HUES6 (cell line): ENCODE measurements around the gene VARS1.

Experiments
- H3K27ac ChIP-seq: 2 replicates; pipeline ENCODE4 v1.7.0; 2013; ENCODE audit warnings: low read depth, mild to moderate bottlenecking, low read length, inconsistent platforms
- H3K27me3 ChIP-seq: 2 replicates; pipeline ENCODE4 v1.6.1; 2013; ENCODE audit warnings: low read length; ENCODE audit not compliant: control insufficient read depth, insufficient read depth
- H3K36me3 ChIP-seq: 2 replicates; pipeline ENCODE4 v1.6.1; 2013; ENCODE audit warnings: low read length; ENCODE audit not compliant: control insufficient read depth, insufficient read depth
- H3K4me1 ChIP-seq: 2 replicates; pipeline ENCODE4 v1.6.1; 2013; ENCODE audit warnings: low read length; ENCODE audit not compliant: control insufficient read depth, insufficient read depth
- H3K4me3 ChIP-seq: 2 replicates; pipeline ENCODE4 v1.5.1; 2013; ENCODE audit warnings: low read depth, low read length
- H3K9ac ChIP-seq: one replicate; pipeline ENCODE4 v1.6.1; 2013; ENCODE audit warnings: mild to moderate bottlenecking, low read length
- H3K9me3 ChIP-seq: 2 replicates; pipeline ENCODE4 v1.6.1; 2013; ENCODE audit warnings: low read depth, low read length; ENCODE audit not compliant: control insufficient read depth, insufficient read depth

The VARS1 gene

DNA sequence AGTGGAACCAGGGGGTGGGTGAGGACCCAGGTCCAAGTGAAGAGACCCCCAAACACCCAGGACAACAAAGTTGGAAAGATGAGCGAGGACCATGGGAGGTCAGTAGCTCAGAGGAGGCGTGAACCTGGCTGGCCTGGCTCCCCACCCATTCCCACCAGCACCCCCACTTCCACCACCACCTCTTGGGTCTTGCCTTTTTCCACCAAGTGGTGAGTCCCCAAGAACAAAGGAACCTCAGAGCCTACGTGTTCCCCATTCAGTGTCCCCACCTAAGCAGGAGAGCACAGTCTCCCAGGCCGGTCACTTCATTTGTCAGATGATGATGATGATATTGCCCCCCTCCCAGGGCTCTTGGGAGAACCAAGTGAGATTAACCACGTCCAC is 17.9 kb downstream of the VARS1 start:
- Histone ChIP-seq H3K27me3 (no peaks in the 10 kb centered on the region), H3K9me3 (no peaks in the 10 kb centered on the region), H3K27ac (no peak overlapping the region), H3K4me3 (no peak overlapping the region), H3K9ac (no peak overlapping the region), H3K4me1 (peaks cover 6% of the 10 kb centered on the region; the same call in 1 of the 2 replicates), H3K36me3 (peaks cover 54% of the 10 kb centered on the region)

DNA sequence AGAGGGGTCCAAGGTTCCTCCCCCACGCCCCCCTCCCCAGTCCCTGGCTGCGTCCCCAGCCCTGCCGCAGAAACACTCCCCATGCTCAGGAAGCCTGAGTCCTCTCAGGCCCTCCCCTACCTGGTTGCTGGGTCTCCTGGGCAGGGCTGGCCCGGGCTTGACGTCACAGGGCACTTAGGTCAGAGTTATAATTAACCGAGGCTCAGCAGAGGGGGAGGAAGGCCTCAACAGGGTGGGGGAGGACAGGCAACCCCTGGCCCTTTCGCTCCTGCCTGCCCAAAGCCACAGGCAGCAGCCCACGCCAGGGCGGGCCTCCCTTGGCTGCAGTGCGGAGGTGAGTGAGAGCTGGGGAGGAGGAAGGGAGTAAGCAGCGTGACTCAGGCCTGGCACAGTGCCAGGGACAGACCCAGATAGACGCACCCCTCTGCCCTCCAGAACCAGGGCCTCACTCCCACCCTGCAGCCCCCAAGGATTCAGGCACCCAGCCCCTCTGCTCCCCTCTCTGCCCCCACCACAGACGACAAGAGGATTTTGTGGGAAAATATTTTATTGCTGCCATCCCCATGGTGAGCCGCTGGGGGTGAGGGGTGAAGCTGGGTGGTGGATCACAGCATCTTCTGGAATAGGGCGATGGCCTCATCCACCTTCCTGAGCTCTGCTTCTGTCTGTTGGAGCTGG is 18.4 kb downstream of the VARS1 start, which contains the start of gene VWA7:
Gene VWA7, minus strand, starts transcription at position 340 of the 678 bp plus-strand sequence. CDS start 549 bp downstream, outside the sequence.
- Histone ChIP-seq H3K27ac (no peak within 1 kb of the TSS; the same call in 1 of the 2 replicates), H3K9ac (peak within 1 kb of the TSS; percentile 2), H3K27me3 (no peaks in the 10 kb centered on the region), H3K4me1 (peaks cover 6% of the 10 kb centered on the region; the same call in 1 of the 2 replicates), H3K4me3 (no peak within 1 kb of the TSS), H3K9me3 (no peaks in the 10 kb centered on the region), H3K36me3 (peaks cover 49% of the 10 kb centered on the region)

DNA sequence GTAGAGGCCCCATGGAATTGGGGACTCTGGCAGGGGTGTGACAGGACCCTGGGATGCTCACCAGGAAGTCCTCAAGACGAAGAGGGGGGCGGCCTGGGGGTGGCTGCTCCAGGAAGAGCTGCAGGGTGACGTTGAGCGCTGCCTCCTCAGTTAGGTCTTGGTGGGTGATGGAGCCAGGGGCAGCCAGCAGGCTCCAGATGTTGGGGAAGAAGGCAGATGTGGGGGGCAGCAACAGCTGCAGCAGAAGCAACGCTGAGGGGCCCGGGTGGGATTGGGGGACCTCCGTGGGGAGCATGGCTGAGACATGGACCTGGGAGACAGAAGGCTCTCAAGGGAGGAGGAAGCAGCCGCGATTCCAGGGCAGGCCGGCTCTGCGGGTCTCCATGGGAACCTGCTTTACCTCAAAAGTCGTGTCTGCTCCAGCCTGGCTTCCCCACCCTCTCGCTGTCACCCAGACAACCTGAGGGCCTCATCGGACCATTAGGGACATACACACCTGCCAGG is 19.0 kb downstream of the VARS1 start:
- H3K27ac ChIP-seq = no peak overlapping the region
- H3K4me1 ChIP-seq = peaks cover 6% of the 10 kb centered on the region; the same call in 1 of the 2 replicates
- no peak overlapping the region for H3K9ac ChIP-seq

DNA sequence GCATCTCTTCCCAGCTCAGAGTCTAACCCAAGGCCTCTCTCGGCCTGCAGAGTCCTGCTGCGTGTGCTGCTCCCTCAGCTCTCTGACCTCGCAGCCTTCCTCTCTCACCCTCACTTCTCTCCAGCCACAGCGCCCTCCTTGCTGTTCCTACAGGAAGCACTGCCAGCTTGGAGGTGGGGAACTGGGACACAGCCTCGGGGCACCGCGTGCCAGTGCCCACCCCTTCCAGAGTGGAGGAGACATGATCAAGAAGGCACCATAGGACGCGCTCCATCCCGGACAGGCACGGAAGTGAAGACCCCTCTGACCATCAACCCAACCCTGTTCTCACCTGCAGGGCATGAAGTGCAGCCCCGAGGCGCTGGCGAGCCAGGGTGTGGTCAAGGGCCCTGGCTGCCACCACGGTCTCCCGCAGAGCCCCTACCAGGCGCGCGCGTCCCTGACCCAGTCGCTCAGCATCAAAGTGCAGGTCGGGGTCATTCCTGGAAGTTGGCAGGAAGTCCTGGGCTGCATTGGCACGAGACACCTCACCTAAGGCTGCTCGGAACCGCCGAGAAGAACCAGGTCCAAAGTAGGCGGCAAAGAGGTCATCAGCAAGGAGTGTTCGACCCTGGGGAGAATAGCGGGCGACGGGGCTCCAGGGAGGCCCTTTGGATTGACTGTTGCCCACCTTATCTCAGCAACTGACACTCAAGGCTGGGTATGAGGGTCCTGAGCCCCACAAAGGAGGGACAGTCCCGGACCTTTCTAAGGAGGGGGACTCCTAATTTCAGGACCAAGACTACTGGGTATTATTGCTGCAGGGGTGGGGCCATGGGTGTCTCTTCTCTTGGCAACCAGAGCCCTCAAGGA is 19.7 kb downstream of the VARS1 start:
- no peaks in the 10 kb centered on the region for H3K9me3 ChIP-seq
- H3K36me3 ChIP-seq = peaks cover 36% of the 10 kb centered on the region
- H3K4me1 ChIP-seq = peaks cover 6% of the 10 kb centered on the region; the same call in 1 of the 2 replicates
- no peaks in the 10 kb centered on the region for H3K27me3 ChIP-seq
- H3K27ac ChIP-seq = no peak overlapping the region
- H3K4me3 ChIP-seq = no peak overlapping the region
- no peak overlapping the region for H3K9ac ChIP-seq

More for the DNA sequence above, 19.0 kb downstream of the VARS1 start:
- Histone ChIP-seq H3K27me3 (no peaks in the 10 kb centered on the region), H3K9me3 (no peaks in the 10 kb centered on the region), H3K36me3 (peaks cover 43% of the 10 kb centered on the region), H3K4me3 (no peak overlapping the region)

DNA sequence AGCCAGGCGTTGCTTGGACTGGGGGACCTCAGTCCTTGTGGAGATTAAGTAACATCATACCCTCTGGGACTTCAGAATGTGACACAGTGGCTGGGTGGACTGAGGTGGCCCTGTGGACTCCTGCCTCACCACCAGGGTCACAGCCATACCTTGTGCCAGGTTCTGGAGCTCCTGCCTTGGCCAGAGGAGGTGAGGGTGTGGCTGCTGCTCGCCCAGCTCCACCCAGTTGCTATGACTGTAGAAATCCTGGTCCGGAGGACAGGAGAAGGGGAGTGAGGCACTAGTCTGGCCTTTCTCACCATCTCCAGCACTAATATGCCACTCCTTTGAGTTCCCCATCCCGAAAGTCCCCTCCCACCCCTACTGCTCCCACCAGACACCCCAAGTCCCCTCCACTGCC is 20.4 kb downstream of the VARS1 start:
- H3K36me3 ChIP-seq = peaks cover 30% of the 10 kb centered on the region
- no peak overlapping the region for H3K9ac ChIP-seq
- no peaks in the 10 kb centered on the region for H3K9me3 ChIP-seq
- peaks cover 6% of the 10 kb centered on the region; the same call in 1 of the 2 replicates for H3K4me1 ChIP-seq
- no peak overlapping the region for H3K27ac ChIP-seq
- H3K4me3 ChIP-seq = no peak overlapping the region
- no peaks in the 10 kb centered on the region for H3K27me3 ChIP-seq

DNA sequence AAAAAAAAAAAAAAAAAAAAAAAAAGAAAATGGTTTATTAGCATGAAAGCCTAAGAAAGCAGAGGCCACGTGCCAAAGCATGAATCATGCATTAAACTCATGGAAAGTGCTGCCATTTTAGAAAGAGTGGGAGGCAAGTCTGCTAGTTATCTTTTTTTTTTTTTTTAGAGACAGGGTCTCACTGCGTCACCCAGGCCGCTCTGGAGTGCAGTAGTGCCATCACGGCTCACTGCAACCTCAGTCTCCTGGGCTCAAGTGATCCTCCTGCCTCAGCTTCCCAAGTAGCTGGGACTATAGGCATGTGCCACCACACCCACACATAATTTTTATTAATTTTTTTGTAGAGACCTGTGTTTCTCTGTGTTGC is 23.6 kb downstream of the VARS1 start:
- no peaks in the 10 kb centered on the region for H3K27me3 ChIP-seq
- no peaks in the 10 kb centered on the region for H3K9me3 ChIP-seq
- H3K4me1 ChIP-seq = peaks cover 1% of the 10 kb centered on the region; the same call in 1 of the 2 replicates
- no peak overlapping the region for H3K4me3 ChIP-seq
- no peak overlapping the region for H3K9ac ChIP-seq
- H3K27ac ChIP-seq = no peak overlapping the region
- H3K36me3 ChIP-seq = no peaks in the 10 kb centered on the region

DNA sequence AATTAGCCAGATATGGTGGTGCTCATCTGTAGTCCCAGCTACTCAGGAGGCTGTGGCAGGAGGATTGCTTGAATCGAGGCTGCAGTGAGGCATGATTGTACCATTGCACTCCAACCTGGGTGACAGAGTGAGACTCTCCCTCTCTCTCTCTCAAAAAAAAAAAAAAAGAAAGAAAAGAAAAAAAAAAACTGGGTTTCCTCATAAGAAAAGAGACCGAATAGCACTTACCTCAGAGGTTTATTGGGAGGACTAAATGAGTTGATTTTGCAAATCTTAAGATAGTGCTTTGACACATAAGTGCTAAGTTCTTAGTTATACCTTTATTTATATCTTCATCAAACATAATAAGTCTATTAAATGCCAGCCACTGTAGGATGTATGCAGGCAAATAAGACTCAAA is 24.7 kb downstream of the VARS1 start:
- H3K9ac ChIP-seq = no peak overlapping the region
- no peak overlapping the region for H3K27ac ChIP-seq
- H3K9me3 ChIP-seq = no peaks in the 10 kb centered on the region
- H3K27me3 ChIP-seq = no peaks in the 10 kb centered on the region
- peaks cover 6% of the 10 kb centered on the region; the same call in 1 of the 2 replicates for H3K4me1 ChIP-seq
- no peak overlapping the region for H3K4me3 ChIP-seq
- H3K36me3 ChIP-seq = no peaks in the 10 kb centered on the region

DNA sequence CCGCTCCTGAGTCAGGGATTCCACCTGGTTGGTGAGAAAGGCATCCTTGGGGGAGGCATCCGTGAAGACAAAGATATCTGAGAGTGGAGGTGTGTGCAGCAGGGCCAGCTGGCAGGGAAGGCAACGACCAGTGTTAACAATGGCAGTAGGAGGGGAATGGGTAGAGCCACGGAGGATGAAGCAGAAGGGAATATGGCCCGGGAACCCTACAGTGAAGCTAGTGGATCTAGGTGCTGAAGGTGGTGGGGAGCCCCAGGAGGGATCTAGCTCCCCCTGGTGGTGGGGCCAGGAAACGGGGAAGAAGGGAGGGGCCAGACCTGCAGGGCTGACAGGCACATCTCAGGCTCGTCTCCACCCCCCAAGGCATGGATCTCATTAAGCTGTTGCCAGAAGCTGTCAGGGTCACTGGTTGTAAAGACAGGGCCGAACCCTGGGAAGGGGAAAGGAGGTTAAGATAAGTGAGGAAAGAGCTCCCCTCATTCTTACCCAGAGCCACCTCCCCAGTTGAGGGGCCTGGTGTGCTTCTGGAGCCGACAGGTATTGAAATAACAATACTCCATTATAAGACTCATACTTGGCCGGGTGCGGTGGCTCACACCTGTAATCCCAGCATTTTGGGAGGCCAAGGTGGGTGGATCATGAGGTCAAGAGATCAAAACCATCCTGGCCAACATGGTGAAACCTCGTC is 25.7 kb downstream of the VARS1 start:
- H3K4me3 ChIP-seq = no peak overlapping the region
- H3K9ac ChIP-seq = no peak overlapping the region
- H3K4me1 ChIP-seq = peaks cover 6% of the 10 kb centered on the region; the same call in 1 of the 2 replicates
- no peaks in the 10 kb centered on the region for H3K36me3 ChIP-seq
- H3K27ac ChIP-seq = no peak overlapping the region
- no peaks in the 10 kb centered on the region for H3K9me3 ChIP-seq
- no peaks in the 10 kb centered on the region for H3K27me3 ChIP-seq

DNA sequence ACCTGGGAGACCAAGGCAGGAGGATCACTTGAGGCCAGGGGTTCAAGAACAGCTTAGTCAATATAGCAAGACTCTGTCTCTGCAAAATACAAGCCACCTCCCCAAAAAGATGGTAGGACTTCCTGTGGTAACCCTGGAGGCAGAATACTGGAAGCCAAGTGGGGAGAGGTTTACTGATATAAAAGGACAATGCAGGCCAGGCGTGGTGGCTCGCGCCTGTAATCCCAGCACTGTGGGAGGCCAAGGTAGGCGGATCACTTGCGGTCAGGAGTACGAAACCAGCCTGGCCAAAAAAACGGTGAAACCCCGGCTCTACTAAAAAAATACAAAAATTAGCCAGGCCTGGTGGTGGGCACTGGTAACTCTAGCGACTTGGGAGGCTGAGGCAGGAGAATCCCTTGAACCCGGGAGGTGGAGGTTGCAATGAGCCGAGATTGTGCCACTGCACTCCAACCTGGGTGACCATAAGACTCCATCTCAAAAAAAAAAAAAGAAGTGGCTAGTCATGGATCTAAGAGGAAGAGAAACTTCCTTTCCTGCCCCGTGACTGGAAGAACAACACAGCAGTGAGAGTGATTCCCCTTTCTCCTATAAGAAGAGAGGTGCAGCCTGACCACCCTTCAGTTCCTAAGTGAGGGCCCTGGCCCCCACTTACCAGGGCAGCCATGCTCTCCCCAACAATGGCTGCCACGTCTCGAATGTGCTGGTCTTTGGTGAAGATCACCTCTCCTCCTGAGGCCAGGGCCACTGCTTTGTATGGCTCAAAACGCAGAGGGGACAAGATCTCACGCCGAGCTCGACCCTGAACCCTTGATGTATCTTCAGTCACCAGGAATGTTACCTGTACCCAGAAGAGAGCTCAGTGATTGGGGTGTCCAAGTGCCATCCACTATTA is 26.9 kb downstream of the VARS1 start:
- Histone ChIP-seq H3K27ac (no peak overlapping the region), H3K9ac (no peak overlapping the region), H3K4me3 (no peak overlapping the region), H3K4me1 (peaks cover 6% of the 10 kb centered on the region; the same call in 1 of the 2 replicates), H3K36me3 (peaks cover 4% of the 10 kb centered on the region; the same call in 1 of the 2 replicates), H3K27me3 (no peaks in the 10 kb centered on the region), H3K9me3 (no peaks in the 10 kb centered on the region)

DNA sequence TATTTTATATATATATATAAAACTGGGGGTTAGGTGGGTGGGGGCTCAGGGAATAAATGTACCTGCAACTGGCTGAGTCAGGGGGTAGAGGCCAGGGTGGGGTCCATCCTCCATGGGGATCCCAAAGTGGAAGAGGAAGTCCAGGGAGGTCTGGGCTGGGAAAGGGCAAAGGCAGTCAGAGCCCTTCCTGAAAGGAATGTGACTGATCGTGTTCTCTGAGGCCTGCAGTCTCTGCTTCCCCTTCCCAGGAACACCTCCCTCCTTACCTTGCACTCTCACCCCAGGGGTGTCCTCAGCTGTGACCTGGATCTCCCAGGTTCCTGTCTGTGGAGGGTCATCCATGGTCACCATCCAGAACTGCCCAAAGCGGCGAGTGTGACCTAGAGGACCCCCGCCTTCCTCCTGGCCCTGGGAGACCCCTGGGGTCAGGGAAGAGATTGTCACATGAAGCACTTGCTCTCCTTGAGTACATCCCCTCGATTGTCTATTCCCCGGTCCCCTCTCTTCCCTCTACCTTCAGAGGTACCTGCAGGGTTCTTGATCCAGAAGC is 28.4 kb downstream of the VARS1 start:
- Histone ChIP-seq H3K36me3 (peaks cover 13% of the 10 kb centered on the region; the same call in 1 of the 2 replicates), H3K9me3 (no peaks in the 10 kb centered on the region), H3K27ac (no peak overlapping the region), H3K27me3 (no peaks in the 10 kb centered on the region), H3K4me1 (peaks cover 10% of the 10 kb centered on the region; the same call in 1 of the 2 replicates), H3K9ac (no peak overlapping the region), H3K4me3 (no peak overlapping the region)
